GM12873 (cell line): Measurements from ENCODE around the gene NPTX1.

Experiments used
- CTCF ChIP-seq: IDR thresholded peaks from 2 replicates; pipeline ENCODE4 v1.5.1; 2012; ENCODE audit warnings: low read depth, mild to moderate bottlenecking, moderate library complexity, low read length, control low read depth; ENCODE audit not compliant: insufficient read depth; ENCODE audit errors: missing control alignments

Gene NPTX1

GRCh38 chr17:80460429-80460834 lies 16.0 kb downstream of the NPTX1 start:
- no peak for TF ChIP-seq CTCF

GRCh38 chr17:80459234-80459633 lies 17.2 kb downstream of the NPTX1 start:
- no peak for TF ChIP-seq CTCF

- TF ChIP-seq CTCF, result no peak
These were observed 18.4 kb downstream of the NPTX1 start for GRCh38 chr17:80458016-80458415.

GRCh38 chr17:80457236-80457856 lies 19.1 kb downstream of the NPTX1 start:
- TF ChIP-seq CTCF, result no peak

GRCh38 chr17:80456465-80457235 lies 19.8 kb downstream of the NPTX1 start:
- TF ChIP-seq CTCF, result no peak

GRCh38 chr17:80455784-80456183 lies 20.6 kb downstream of the NPTX1 start:
- TF ChIP-seq CTCF, result no peak

- TF ChIP-seq CTCF, result no peak
These were observed 21.1 kb downstream of the NPTX1 start for GRCh38 chr17:80455336-80455710.
